ENCODE data around the gene MYO1G.
A peak's percentile ranks its signal among the peaks of the same experiment; 100 is the strongest.

Gene MYO1G

GRCh38 chr7:44964831-44965440 lies 13.9 kb downstream of the MYO1G start:
- no peak overlapping the region for H3K4me3 ChIP-seq (ENCODE audit: low read depth, low read length)
- DNase-seq = no peak
- H3K27me3 ChIP-seq (ENCODE audit: insufficient read depth, low read length) = peaks cover 6% of the 10 kb centered on the region
- H3K79me1 ChIP-seq (ENCODE audit: low read length) = no peaks in the 10 kb centered on the region
- H3K9me3 ChIP-seq (ENCODE audit: insufficient read depth, low read depth, low read length) = peaks cover 1% of the 10 kb centered on the region
- H2BK120ac ChIP-seq (ENCODE audit: insufficient read depth, low read length, poor library complexity) = no peak overlapping the region
- H3K14ac ChIP-seq (ENCODE audit: low read length) = no peak overlapping the region
- H2AFZ ChIP-seq (ENCODE audit: insufficient read depth, low read length, poor library complexity) = no peak overlapping the region
- H3K79me2 ChIP-seq (ENCODE audit: control insufficient read depth, insufficient read depth, low read length, poor library complexity) = no peaks in the 10 kb centered on the region
- H3K27ac ChIP-seq (ENCODE audit: low read depth, low read length) = no peak overlapping the region
- no peak overlapping the region for H3K18ac ChIP-seq (ENCODE audit: low read length)
- H3K9ac ChIP-seq (ENCODE audit: low read length) = no peak overlapping the region
- no peak overlapping the region for H2AK5ac ChIP-seq (ENCODE audit: low read length)
- no peak overlapping the region for H3K23ac ChIP-seq (ENCODE audit: low read length)
- H3K4me2 ChIP-seq (ENCODE audit: low read length) = no peak overlapping the region
- no peaks in the 10 kb centered on the region for H3K4me1 ChIP-seq (ENCODE audit: control insufficient read depth in 1 of 2, insufficient read depth in 2 of 2, low read length in 2 of 2)
- H4K8ac ChIP-seq (ENCODE audit: low read depth, low read length) = no peak overlapping the region
- no peak overlapping the region for H3K4ac ChIP-seq (ENCODE audit: low read depth, low read length)
- WGBS (ENCODE audit: extremely low coverage, insufficient coverage, insufficient read length) = no CpG with 5 or more reads among the region's 13 CpGs
- H4K12ac ChIP-seq (ENCODE audit: low read depth, low read length) = no peak overlapping the region
- no peak overlapping the region for H2BK5ac ChIP-seq (ENCODE audit: low read depth, low read length, poor library complexity)
- H2BK12ac ChIP-seq (ENCODE audit: low read length) = no peak overlapping the region
- no peaks in the 10 kb centered on the region for H3K36me3 ChIP-seq (ENCODE audit: control insufficient read depth in 1 of 2, insufficient read depth in 2 of 2, low read length in 2 of 2)
- no peak overlapping the region for H4K91ac ChIP-seq (ENCODE audit: low read depth, low read length)

- Histone ChIP-seq H4K91ac (ENCODE audit: low read depth, low read length) (no peak overlapping the region), H3K79me2 (ENCODE audit: control insufficient read depth, insufficient read depth, low read length, poor library complexity) (no peaks in the 10 kb centered on the region), H3K9me3 (ENCODE audit: insufficient read depth, low read depth, low read length) (peaks cover 3% of the 10 kb centered on the region), H3K4me3 (ENCODE audit: low read depth, low read length) (no peak overlapping the region), H2BK12ac (ENCODE audit: low read length) (no peak overlapping the region), H3K4ac (ENCODE audit: low read depth, low read length) (no peak overlapping the region), H4K8ac (ENCODE audit: low read depth, low read length) (no peak overlapping the region), H3K9ac (ENCODE audit: low read length) (no peak overlapping the region), H2BK5ac (ENCODE audit: low read depth, low read length, poor library complexity) (no peak overlapping the region), H3K4me2 (ENCODE audit: low read length) (no peak overlapping the region), H2AK5ac (ENCODE audit: low read length) (no peak overlapping the region), H3K36me3 (ENCODE audit: control insufficient read depth in 1 of 2, insufficient read depth in 2 of 2, low read length in 2 of 2) (no peaks in the 10 kb centered on the region), H3K27ac (ENCODE audit: low read depth, low read length) (no peak overlapping the region), H3K18ac (ENCODE audit: low read length) (no peak overlapping the region), H2BK120ac (ENCODE audit: insufficient read depth, low read length, poor library complexity) (no peak overlapping the region), H3K4me1 (ENCODE audit: control insufficient read depth in 1 of 2, insufficient read depth in 2 of 2, low read length in 2 of 2) (no peaks in the 10 kb centered on the region), H3K23ac (ENCODE audit: low read length) (no peak overlapping the region), H2AFZ (ENCODE audit: insufficient read depth, low read length, poor library complexity) (no peak overlapping the region), H3K27me3 (ENCODE audit: insufficient read depth, low read length) (peaks cover 6% of the 10 kb centered on the region), H3K14ac (ENCODE audit: low read length) (no peak overlapping the region), H4K12ac (ENCODE audit: low read depth, low read length) (no peak overlapping the region), H3K79me1 (ENCODE audit: low read length) (no peaks in the 10 kb centered on the region)
- no CpG with 5 or more reads among the region's 7 CpGs for WGBS (ENCODE audit: extremely low coverage, insufficient coverage, insufficient read length)
- DNase-seq = no peak
Measured at GRCh38 chr7:44964384-44964830, 14.4 kb downstream of the MYO1G start.

- Histone ChIP-seq H3K4ac (ENCODE audit: low read depth, low read length) (no peak overlapping the region), H3K36me3 (ENCODE audit: control insufficient read depth in 1 of 2, insufficient read depth in 2 of 2, low read length in 2 of 2) (no peaks in the 10 kb centered on the region), H2AFZ (ENCODE audit: insufficient read depth, low read length, poor library complexity) (no peak overlapping the region), H2BK12ac (ENCODE audit: low read length) (no peak overlapping the region), H3K9ac (ENCODE audit: low read length) (no peak overlapping the region), H3K79me2 (ENCODE audit: control insufficient read depth, insufficient read depth, low read length, poor library complexity) (no peaks in the 10 kb centered on the region), H2AK5ac (ENCODE audit: low read length) (no peak overlapping the region), H2BK120ac (ENCODE audit: insufficient read depth, low read length, poor library complexity) (no peak overlapping the region), H3K9me3 (ENCODE audit: insufficient read depth, low read depth, low read length) (peaks cover 3% of the 10 kb centered on the region), H2BK5ac (ENCODE audit: low read depth, low read length, poor library complexity) (no peak overlapping the region), H3K79me1 (ENCODE audit: low read length) (no peaks in the 10 kb centered on the region), H4K12ac (ENCODE audit: low read depth, low read length) (no peak overlapping the region), H3K27me3 (ENCODE audit: insufficient read depth, low read length) (peaks cover 6% of the 10 kb centered on the region), H4K91ac (ENCODE audit: low read depth, low read length) (no peak overlapping the region), H3K4me3 (ENCODE audit: low read depth, low read length) (no peak overlapping the region), H3K4me1 (ENCODE audit: control insufficient read depth in 1 of 2, insufficient read depth in 2 of 2, low read length in 2 of 2) (no peaks in the 10 kb centered on the region), H3K4me2 (ENCODE audit: low read length) (no peak overlapping the region), H4K8ac (ENCODE audit: low read depth, low read length) (no peak overlapping the region), H3K23ac (ENCODE audit: low read length) (no peak overlapping the region), H3K27ac (ENCODE audit: low read depth, low read length) (no peak overlapping the region), H3K14ac (ENCODE audit: low read length) (no peak overlapping the region), H3K18ac (ENCODE audit: low read length) (no peak overlapping the region)
- WGBS (ENCODE audit: extremely low coverage, insufficient coverage, insufficient read length) = no CpG with 5 or more reads among the region's 24 CpGs
- no peak for DNase-seq
Measured at GRCh38 chr7:44963364-44964290, 15.2 kb downstream of the MYO1G start.

- no peak overlapping the region for H2AFZ ChIP-seq (ENCODE audit: insufficient read depth, low read length, poor library complexity)
- no peak overlapping the region for H3K14ac ChIP-seq (ENCODE audit: low read length)
- no peak overlapping the region for H2BK5ac ChIP-seq (ENCODE audit: low read depth, low read length, poor library complexity)
- no peak overlapping the region for H2BK12ac ChIP-seq (ENCODE audit: low read length)
- H3K27me3 ChIP-seq (ENCODE audit: insufficient read depth, low read length) = peaks cover 6% of the 10 kb centered on the region
- H3K18ac ChIP-seq (ENCODE audit: low read length) = no peak overlapping the region
- no CpG with 5 or more reads among the region's 76 CpGs for WGBS (ENCODE audit: extremely low coverage, insufficient coverage, insufficient read length)
- H4K12ac ChIP-seq (ENCODE audit: low read depth, low read length) = no peak overlapping the region
- no peak overlapping the region for H2BK120ac ChIP-seq (ENCODE audit: insufficient read depth, low read length, poor library complexity)
- H2AK5ac ChIP-seq (ENCODE audit: low read length) = no peak overlapping the region
- H3K27ac ChIP-seq (ENCODE audit: low read depth, low read length) = no peak overlapping the region
- no peak overlapping the region for H3K9ac ChIP-seq (ENCODE audit: low read length)
- no peak overlapping the region for H3K4me3 ChIP-seq (ENCODE audit: low read depth, low read length)
- H4K8ac ChIP-seq (ENCODE audit: low read depth, low read length) = no peak overlapping the region
- H3K4ac ChIP-seq (ENCODE audit: low read depth, low read length) = no peak overlapping the region
- no peaks in the 10 kb centered on the region for H3K79me1 ChIP-seq (ENCODE audit: low read length)
- H3K4me2 ChIP-seq (ENCODE audit: low read length) = peak overlapping the region; percentile 57
- DNase-seq = peak; percentile 63 to 77
- no peak overlapping the region for H4K91ac ChIP-seq (ENCODE audit: low read depth, low read length)
- no peaks in the 10 kb centered on the region for H3K79me2 ChIP-seq (ENCODE audit: control insufficient read depth, insufficient read depth, low read length, poor library complexity)
- no peaks in the 10 kb centered on the region for H3K4me1 ChIP-seq (ENCODE audit: control insufficient read depth in 1 of 2, insufficient read depth in 2 of 2, low read length in 2 of 2)
- no peak overlapping the region for H3K23ac ChIP-seq (ENCODE audit: low read length)
- H3K9me3 ChIP-seq (ENCODE audit: insufficient read depth, low read depth, low read length) = peaks cover 3% of the 10 kb centered on the region
- no peaks in the 10 kb centered on the region for H3K36me3 ChIP-seq (ENCODE audit: control insufficient read depth in 1 of 2, insufficient read depth in 2 of 2, low read length in 2 of 2)
Measured at GRCh38 chr7:44962483-44963251, 16.1 kb downstream of the MYO1G start.
